ENCODE measurements around the gene RABEP2.
"Not testable (repeated sequence)": the region's sequence is repeated elsewhere in the genome, so short reads cannot be mapped to it uniquely, and the experiment has no call there.

The RABEP2 gene

DNA sequence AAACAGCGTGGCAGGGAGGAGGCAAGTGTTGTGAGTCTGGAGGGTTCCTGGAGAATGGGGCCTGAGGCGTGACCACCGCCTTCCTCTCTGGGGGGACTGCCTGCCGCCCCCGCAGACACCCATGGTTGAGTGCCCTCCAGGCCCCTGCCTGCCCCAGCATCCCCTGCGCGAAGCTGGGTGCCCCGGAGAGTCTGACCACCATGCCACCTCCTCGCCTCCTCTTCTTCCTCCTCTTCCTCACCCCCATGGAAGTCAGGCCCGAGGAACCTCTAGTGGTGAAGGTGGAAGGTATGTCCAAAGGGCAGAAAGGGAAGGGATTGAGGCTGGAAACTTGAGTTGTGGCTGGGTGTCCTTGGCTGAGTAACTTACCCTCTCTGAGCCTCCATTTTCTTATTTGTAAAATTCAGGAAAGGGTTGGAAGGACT, 6.8 kb upstream of the RABEP2 start, which contains the start of gene CD19:
TSS of gene CD19 (plus strand) at position 171 of the 425 bp plus-strand sequence. CDS start at position 201, 30 bp downstream.
- Histone ChIP-seq H3K4me1 (ENCODE audit: low read length) (peaks cover 20% of the 10 kb centered on the region), H3K9me3 (ENCODE audit: insufficient read depth, low read length) (no peaks in the 10 kb centered on the region), H3K27me3 (ENCODE audit: low read depth, low read length) (no peaks in the 10 kb centered on the region), H3K79me2 (ENCODE audit: low read length) (no peaks in the 10 kb centered on the region), H4K20me1 (ENCODE audit: insufficient read depth, low read length) (no peaks in the 10 kb centered on the region), H2AFZ (ENCODE audit: low read depth, low read length) (peak within 1 kb of the TSS; percentile 69), H3K36me3 (replicated peaks; ENCODE audit: low read depth, low read length) (no peaks in the 10 kb centered on the region), H3K27ac (ENCODE audit: low read length) (peak within 1 kb of the TSS; percentile 83), H3K4me2 (ENCODE audit: low read length) (peak within 1 kb of the TSS; percentile 66), H3K4me3 (ENCODE audit: low read length) (peak within 1 kb of the TSS; percentile 16; the same call in 1 of the 2 replicates), H3K9ac (ENCODE audit: low read length) (peak within 1 kb of the TSS; percentile 49)
- TF ChIP-seq, protein P1, sequence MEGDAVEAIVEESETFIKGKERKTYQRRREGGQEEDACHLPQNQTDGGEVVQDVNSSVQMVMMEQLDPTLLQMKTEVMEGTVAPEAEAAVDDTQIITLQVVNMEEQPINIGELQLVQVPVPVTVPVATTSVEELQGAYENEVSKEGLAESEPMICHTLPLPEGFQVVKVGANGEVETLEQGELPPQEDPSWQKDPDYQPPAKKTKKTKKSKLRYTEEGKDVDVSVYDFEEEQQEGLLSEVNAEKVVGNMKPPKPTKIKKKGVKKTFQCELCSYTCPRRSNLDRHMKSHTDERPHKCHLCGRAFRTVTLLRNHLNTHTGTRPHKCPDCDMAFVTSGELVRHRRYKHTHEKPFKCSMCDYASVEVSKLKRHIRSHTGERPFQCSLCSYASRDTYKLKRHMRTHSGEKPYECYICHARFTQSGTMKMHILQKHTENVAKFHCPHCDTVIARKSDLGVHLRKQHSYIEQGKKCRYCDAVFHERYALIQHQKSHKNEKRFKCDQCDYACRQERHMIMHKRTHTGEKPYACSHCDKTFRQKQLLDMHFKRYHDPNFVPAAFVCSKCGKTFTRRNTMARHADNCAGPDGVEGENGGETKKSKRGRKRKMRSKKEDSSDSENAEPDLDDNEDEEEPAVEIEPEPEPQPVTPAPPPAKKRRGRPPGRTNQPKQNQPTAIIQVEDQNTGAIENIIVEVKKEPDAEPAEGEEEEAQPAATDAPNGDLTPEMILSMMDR (IDR thresholded peaks at IDR 0.05; ENCODE audit: low read depth, low read length): no peak
- TF ChIP-seq EZH2phosphoT487 (IDR thresholded peaks at IDR 0.05; ENCODE audit: low read depth): no peak

DNA sequence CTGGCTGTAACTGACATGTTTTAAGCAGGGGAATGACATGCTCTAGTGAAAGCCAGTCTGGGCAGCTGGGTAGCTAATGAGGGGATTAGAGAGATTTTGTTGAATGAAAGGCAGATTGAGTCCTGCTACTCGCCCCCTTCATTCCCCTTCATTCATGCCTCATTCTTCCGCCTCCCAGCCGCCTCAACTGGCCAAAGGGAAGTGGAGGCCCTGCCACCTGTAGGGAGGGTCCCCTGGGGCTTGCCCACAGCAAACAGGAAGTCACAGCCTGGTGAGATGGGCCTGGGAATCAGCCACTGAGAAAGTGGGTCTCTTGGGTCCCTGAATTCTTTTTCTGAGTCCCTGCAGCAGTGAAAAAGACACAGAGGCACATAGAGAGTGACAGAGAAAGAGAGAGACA, 5.6 kb upstream of the RABEP2 start:
- Histone ChIP-seq H3K9me3 (ENCODE audit: insufficient read depth, low read length) (no peaks in the 10 kb centered on the region), H3K27ac (ENCODE audit: low read length) (peak overlapping the region; percentile 83), H3K79me2 (ENCODE audit: low read length) (no peaks in the 10 kb centered on the region), H3K27me3 (ENCODE audit: low read depth, low read length) (no peaks in the 10 kb centered on the region), H3K4me2 (ENCODE audit: low read length) (peak overlapping the region; percentile 66), H4K20me1 (ENCODE audit: insufficient read depth, low read length) (no peaks in the 10 kb centered on the region), H3K36me3 (replicated peaks; ENCODE audit: low read depth, low read length) (no peaks in the 10 kb centered on the region), H3K4me1 (ENCODE audit: low read length) (peaks cover 20% of the 10 kb centered on the region), H2AFZ (ENCODE audit: low read depth, low read length) (peak overlapping the region; percentile 69), H3K4me3 (ENCODE audit: low read length) (peak overlapping the region; percentile 16; the same call in 1 of the 2 replicates), H3K9ac (ENCODE audit: low read length) (peak overlapping the region; percentile 49)
- TF ChIP-seq, protein P1 (IDR thresholded peaks at IDR 0.05; ENCODE audit: low read depth, low read length): no peak
- TF ChIP-seq EZH2phosphoT487 (IDR thresholded peaks at IDR 0.05; ENCODE audit: low read depth): no peak

DNA sequence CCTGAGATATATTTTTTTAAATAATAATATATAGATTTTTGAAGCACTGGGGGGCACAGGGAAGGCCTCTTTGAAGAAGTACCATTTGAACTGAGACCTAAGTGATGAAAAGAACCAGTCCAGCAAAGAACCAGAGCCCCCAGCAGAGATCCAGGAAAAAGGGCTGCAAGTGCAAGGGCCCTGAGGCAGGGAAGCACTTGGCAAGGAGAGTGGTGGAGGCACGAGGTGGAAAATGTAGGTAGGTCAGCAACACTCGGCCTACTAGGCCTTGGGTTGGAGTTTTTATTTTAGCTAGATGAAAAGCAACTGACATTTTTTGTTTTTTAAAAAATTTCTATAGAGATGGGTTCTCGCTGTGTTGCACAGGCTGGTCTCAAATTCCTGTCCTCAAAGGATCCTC, 5.2 kb upstream of the RABEP2 start:
- no peaks in the 10 kb centered on the region for H4K20me1 ChIP-seq (ENCODE audit: insufficient read depth, low read length)
- no peaks in the 10 kb centered on the region for H3K9me3 ChIP-seq (ENCODE audit: insufficient read depth, low read length)
- peak overlapping the region; percentile 66 for H3K4me2 ChIP-seq (ENCODE audit: low read length)
- H3K36me3 ChIP-seq (replicated peaks; ENCODE audit: low read depth, low read length): no peaks in the 10 kb centered on the region
- H3K27me3 ChIP-seq (ENCODE audit: low read depth, low read length): no peaks in the 10 kb centered on the region
- H3K79me2 ChIP-seq (ENCODE audit: low read length): no peaks in the 10 kb centered on the region
- H3K4me1 ChIP-seq (ENCODE audit: low read length): peaks cover 20% of the 10 kb centered on the region
- TF ChIP-seq, protein P1 (IDR thresholded peaks at IDR 0.05; ENCODE audit: low read depth, low read length): no peak
- TF ChIP-seq EZH2phosphoT487 (IDR thresholded peaks at IDR 0.05; ENCODE audit: low read depth): no peak
- peak overlapping the region; percentile 83 for H3K27ac ChIP-seq (ENCODE audit: low read length)
- peak overlapping the region; percentile 49 for H3K9ac ChIP-seq (ENCODE audit: low read length)
- 0 out of 2 replicates have a peak overlapping the region, but pooled peaks have one; percentile 16 for H3K4me3 ChIP-seq (ENCODE audit: low read length)
- peak overlapping the region; percentile 69; the same call in 1 of the 2 replicates for H2AFZ ChIP-seq (ENCODE audit: low read depth, low read length)

DNA sequence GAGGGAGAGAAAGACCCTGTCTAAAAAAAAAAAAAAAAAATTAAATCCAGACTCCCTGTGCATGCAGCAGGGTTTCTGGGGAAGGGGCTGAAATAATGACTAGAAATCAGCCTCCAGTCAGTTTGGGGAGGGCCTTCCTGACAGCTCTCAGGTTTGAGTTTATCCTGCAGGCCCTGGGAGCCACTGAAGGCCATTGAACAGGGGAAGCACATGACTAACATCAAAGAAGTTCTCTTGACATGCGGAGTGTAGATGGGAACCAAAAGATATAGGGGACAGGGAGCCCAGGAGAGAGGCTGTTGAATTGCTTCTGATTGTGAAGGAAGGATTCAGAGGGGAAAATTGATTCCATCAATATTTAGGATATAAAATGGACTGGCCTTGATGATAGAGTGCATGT, 2.8 kb upstream of the RABEP2 start:
- no peak overlapping the region for H2AFZ ChIP-seq (ENCODE audit: low read depth, low read length)
- H3K36me3 ChIP-seq (replicated peaks; ENCODE audit: low read depth, low read length): peaks cover 2% of the 10 kb centered on the region
- no peaks in the 10 kb centered on the region for H3K27me3 ChIP-seq (ENCODE audit: low read depth, low read length)
- no peaks in the 10 kb centered on the region for H3K9me3 ChIP-seq (ENCODE audit: insufficient read depth, low read length)
- H3K79me2 ChIP-seq (ENCODE audit: low read length): no peaks in the 10 kb centered on the region
- H3K4me3 ChIP-seq (ENCODE audit: low read length): no peak overlapping the region
- H3K4me2 ChIP-seq (ENCODE audit: low read length): no peak overlapping the region
- TF ChIP-seq EZH2phosphoT487 (IDR thresholded peaks at IDR 0.05; ENCODE audit: low read depth): no peak
- TF ChIP-seq, protein P1 (IDR thresholded peaks at IDR 0.05; ENCODE audit: low read depth, low read length): no peak
- H4K20me1 ChIP-seq (ENCODE audit: insufficient read depth, low read length): no peaks in the 10 kb centered on the region
- H3K9ac ChIP-seq (ENCODE audit: low read length): no peak overlapping the region
- peaks cover 34% of the 10 kb centered on the region for H3K4me1 ChIP-seq (ENCODE audit: low read length)
- no peak overlapping the region for H3K27ac ChIP-seq (ENCODE audit: low read length)

DNA sequence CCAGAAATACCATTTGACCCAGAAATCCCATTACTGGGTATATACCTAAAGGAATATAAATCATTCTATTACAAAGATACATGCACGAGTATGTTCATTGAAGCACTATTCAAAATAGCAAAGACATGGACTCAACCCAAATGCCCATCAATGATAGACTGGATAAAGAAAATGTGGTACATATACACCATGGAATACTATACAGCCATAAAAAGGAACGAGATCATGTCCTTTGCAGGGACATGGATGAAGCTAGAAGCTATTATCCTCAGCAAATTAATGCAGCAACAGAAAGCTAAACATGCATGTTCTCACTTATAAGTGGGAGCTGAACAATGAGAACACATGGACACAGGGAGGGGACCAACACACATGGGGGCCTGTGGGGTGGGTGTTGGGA, 1.2 kb upstream of the RABEP2 start:
- Histone ChIP-seq H3K4me2 (ENCODE audit: low read length) (peak overlapping the region; percentile 100), H3K4me1 (ENCODE audit: low read length) (peaks cover 26% of the 10 kb centered on the region), H3K9ac (ENCODE audit: low read length) (peak overlapping the region; percentile 97), H3K4me3 (ENCODE audit: low read length) (peak overlapping the region; percentile 98)
- not testable (repeated sequence) for H4K20me1 ChIP-seq (ENCODE audit: insufficient read depth, low read length); H2AFZ ChIP-seq (ENCODE audit: low read depth, low read length); H3K9me3 ChIP-seq (ENCODE audit: insufficient read depth, low read length); H3K27me3 ChIP-seq (ENCODE audit: low read depth, low read length); H3K27ac ChIP-seq (ENCODE audit: low read length); H3K79me2 ChIP-seq (ENCODE audit: low read length); H3K36me3 ChIP-seq (replicated peaks; ENCODE audit: low read depth, low read length)

Data from OCI-LY3 (cell line).